Cardiac fibroblast (primary cell): ENCODE measurements around the gene MSI2.
"Not testable (repeated sequence)": the region's sequence is repeated elsewhere in the genome, so short reads cannot be mapped to it uniquely, and the experiment has no call there.

Source experiments
- DNase-seq, 2 donors: peaks; one replicate each; pipeline versions ENCODE4 v3.0.0 to v3.0.0-alpha.2; 2010; ENCODE audit warnings: low read depth in 2 of 2
- H3K4me3 ChIP-seq, 2 donors: replicated peaks in 1 of 2; 1 replicate in 1 of 2; 2 replicates in 1 of 2; pipeline ENCODE4 v1.5.1; 2011; ENCODE audit warnings: low read depth in 2 of 2, low read length in 2 of 2, mild to moderate bottlenecking in 2 of 2, moderate library complexity in 1 of 2
- TF ChIP-seq, protein P1 (sequence below): IDR thresholded peaks from one replicate; pipeline ENCODE4 v1.5.1; 2011; ENCODE audit warnings: low read depth, mild to moderate bottlenecking, low read length, inconsistent platforms

The MSI2 gene

DNA sequence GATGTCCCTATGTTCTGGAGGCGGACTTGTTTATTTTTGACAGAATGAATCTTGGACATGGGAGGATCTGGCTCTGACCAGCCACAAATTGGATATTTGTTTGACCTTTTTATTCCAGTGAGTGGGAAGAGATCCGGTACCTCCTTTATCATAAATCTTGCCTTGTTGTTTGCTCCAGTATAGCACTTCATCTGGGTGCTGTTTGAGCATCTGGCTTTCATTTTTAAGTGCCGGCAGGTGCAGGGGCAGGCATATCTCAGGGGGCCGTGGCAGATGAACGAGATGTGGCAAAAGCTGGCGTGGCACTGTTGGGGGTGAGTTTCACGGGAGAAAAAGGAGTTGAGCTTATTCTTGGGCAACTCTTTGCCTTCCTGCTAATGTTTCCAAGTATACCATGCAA, 37.8 kb downstream of the MSI2 start:
- no peak for DNase-seq
- no peak overlapping the region for H3K4me3 ChIP-seq
- TF ChIP-seq, protein P1, sequence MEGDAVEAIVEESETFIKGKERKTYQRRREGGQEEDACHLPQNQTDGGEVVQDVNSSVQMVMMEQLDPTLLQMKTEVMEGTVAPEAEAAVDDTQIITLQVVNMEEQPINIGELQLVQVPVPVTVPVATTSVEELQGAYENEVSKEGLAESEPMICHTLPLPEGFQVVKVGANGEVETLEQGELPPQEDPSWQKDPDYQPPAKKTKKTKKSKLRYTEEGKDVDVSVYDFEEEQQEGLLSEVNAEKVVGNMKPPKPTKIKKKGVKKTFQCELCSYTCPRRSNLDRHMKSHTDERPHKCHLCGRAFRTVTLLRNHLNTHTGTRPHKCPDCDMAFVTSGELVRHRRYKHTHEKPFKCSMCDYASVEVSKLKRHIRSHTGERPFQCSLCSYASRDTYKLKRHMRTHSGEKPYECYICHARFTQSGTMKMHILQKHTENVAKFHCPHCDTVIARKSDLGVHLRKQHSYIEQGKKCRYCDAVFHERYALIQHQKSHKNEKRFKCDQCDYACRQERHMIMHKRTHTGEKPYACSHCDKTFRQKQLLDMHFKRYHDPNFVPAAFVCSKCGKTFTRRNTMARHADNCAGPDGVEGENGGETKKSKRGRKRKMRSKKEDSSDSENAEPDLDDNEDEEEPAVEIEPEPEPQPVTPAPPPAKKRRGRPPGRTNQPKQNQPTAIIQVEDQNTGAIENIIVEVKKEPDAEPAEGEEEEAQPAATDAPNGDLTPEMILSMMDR: no peak

DNA sequence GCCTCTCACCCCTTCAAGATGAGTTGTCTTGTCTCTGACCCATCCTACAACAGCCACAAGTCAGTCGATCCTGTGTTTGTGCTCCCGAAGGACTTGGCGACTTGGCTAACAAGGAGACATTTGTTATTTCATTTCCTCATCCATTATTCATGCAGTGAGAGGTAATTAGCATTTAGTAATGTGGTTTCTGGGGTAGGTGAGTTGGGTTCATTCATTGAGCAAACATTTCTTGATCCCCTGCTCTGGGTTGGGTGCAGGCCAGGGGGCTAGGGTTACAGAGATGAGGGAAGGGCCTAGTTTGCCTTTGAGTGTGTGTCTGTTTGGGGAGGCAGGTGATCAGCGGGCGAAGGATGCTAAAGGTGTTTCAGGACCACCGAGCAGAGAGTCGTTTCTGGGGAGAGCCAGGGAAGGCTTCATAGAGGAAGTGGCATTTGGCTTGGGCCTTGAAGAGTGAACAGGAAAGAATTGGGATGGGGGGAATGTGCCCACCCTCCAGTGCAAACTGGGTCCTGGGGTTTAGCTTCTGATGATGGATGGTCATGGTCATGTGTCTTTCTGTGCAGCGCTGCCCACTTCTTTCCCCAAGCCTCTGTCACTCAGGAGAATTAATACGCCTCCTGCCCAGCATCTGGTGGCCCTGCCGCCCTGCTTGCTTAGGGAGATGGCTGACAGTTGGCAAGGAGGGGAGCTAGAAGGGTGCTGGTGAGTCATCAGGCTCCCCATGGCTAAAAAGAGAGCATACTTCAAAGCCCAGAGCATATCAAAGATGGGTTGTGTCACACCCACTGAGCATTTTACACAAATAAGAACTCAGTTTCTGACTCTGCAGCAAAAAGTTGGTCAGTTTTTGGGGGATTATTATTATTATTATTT, 38.5 kb downstream of the MSI2 start:
- H3K4me3 ChIP-seq: no peak overlapping the region
- TF ChIP-seq, protein P1: no peak
- DNase-seq: no peak

- H3K4me3 ChIP-seq: no peak overlapping the region
- TF ChIP-seq, protein P1: no peak
Observed at GRCh38 chr17:57295526-57296023, 39.3 kb downstream of the MSI2 start.

GRCh38 chr17:57296231-57296630, 39.9 kb downstream of the MSI2 start:
- no peak for DNase-seq
- TF ChIP-seq, protein P1: no peak
- H3K4me3 ChIP-seq: no peak overlapping the region

More at GRCh38 chr17:57295526-57296023, 39.3 kb downstream of the MSI2 start:
- no peak for DNase-seq

- no peak overlapping the region for H3K4me3 ChIP-seq
- TF ChIP-seq, protein P1: no peak
- DNase-seq: no peak
Observed at GRCh38 chr17:57299176-57299575, 42.9 kb downstream of the MSI2 start.

- H3K4me3 ChIP-seq, DNase-seq: not testable (repeated sequence)
Observed at GRCh38 chr17:57300592-57300991, 44.3 kb downstream of the MSI2 start.

- TF ChIP-seq, protein P1: no peak
- no peak for DNase-seq
- no peak overlapping the region for H3K4me3 ChIP-seq
Observed at GRCh38 chr17:57302690-57303465, 46.6 kb downstream of the MSI2 start.
